Fibroblast of the aortic adventitia (primary cell): ENCODE results near the gene UBE2S. TPM values are rescaled to one million over a fixed set of nuclear protein-coding genes. Genes with fewer than 3 reads are reported as not detected.

Experiments used
- DNase-seq: peaks from one replicate; pipeline ENCODE4 v3.0.0-alpha.2; 2010; ENCODE audit warnings: low read depth
- H3K4me3 ChIP-seq: 2 replicates; pipeline ENCODE4 v1.5.1; 2011; ENCODE audit warnings: low read depth, mild to moderate bottlenecking, control low read depth, low read length, moderate library complexity
- total RNA-seq: library from RNA; depleted of rRNA; stranded (reverse); fragments of >200 nt; gene quantifications from 2 replicates; pipeline ENCODE4 v1.2.3, GENCODE V29; 2012; ENCODE audit warnings: low replicate concordance
- TF ChIP-seq, protein P1 (sequence below): IDR thresholded peaks from 2 replicates; pipeline ENCODE4 v1.5.1; 2011; ENCODE audit warnings: mild to moderate bottlenecking, low read length, control low read depth, inconsistent platforms; ENCODE audit not compliant: insufficient read depth

Gene UBE2S
- total RNA-seq, 1 donor = 65.4 TPM

DNA sequence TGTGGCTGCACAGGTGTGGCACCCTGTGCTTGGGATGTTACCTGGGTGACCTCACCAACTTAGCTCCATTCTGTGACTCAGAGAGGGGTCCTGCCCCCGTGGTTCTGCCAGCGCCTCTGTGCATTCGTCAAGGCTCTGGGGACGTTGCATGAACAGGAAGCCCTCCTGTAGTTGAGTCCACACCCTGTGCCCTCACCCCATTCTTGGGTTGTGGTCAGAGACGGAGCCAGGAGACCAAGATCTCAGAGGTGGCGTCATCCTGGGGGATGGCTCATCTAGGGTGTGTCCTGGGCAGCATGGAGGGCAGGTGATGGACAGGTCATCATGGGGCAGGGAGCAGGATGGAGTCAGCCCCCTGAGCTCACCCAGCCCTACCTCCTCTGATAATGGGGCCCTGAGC, 55.5 kb downstream of the UBE2S start:
- no peak for DNase-seq
- no peak overlapping the region for H3K4me3 ChIP-seq
- TF ChIP-seq, protein P1, sequence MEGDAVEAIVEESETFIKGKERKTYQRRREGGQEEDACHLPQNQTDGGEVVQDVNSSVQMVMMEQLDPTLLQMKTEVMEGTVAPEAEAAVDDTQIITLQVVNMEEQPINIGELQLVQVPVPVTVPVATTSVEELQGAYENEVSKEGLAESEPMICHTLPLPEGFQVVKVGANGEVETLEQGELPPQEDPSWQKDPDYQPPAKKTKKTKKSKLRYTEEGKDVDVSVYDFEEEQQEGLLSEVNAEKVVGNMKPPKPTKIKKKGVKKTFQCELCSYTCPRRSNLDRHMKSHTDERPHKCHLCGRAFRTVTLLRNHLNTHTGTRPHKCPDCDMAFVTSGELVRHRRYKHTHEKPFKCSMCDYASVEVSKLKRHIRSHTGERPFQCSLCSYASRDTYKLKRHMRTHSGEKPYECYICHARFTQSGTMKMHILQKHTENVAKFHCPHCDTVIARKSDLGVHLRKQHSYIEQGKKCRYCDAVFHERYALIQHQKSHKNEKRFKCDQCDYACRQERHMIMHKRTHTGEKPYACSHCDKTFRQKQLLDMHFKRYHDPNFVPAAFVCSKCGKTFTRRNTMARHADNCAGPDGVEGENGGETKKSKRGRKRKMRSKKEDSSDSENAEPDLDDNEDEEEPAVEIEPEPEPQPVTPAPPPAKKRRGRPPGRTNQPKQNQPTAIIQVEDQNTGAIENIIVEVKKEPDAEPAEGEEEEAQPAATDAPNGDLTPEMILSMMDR = no peak

DNA sequence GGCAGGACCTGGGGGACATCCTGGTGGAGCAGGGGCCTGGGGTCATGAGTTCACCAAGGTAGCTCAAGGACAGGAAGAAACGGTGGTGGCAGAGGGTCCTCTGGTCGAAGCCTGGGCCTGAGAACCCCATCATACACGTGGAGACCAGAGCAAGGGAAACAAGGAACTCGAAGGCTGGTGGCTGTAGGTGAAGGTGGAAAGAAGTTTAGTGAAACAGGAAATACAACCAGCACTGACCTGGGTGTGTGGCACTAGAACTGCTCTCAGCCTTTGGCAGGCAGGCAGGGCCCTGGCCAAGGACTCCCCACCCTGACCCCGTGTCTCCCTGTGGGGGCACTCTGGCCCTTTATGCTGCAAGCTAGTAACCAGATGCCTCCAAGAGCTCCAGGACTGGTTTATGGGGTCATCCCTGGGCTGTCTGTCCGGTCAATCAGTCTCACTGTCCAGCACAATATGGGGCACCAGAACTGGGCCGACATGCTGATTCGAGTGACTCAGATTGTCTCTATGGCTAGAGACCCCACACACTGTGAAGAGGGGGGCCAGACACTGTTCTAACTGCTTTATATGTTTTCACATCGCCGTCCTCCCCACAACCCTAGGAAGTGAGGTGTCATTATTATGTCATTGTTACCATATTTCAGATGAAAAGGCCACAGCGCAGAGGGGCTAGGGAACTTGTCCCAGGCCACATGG, 56.8 kb downstream of the UBE2S start:
- no peak overlapping the region for H3K4me3 ChIP-seq
- DNase-seq = no peak
- TF ChIP-seq, protein P1 = no peak

Other genes with a start within 250 kb of the UBE2S start
- gene DNAAF3, start 241.2 kb downstream of the UBE2S start, total RNA-seq = 0.33 and 1.5 TPM in 2 replicates
- gene SYT5, start 227.5 kb downstream of the UBE2S start, total RNA-seq = 0.45 TPM in 1 of 2 replicates, not detected in the other
- gene PTPRH, start 198.3 kb downstream of the UBE2S start, total RNA-seq = 6.5 and 7.8 TPM in 2 replicates
- 1.7 and 1.8 TPM in 2 replicates for gene TMEM86B, start 179.0 kb downstream of the UBE2S start, total RNA-seq
- gene PPP6R1, start 148.8 kb downstream of the UBE2S start, total RNA-seq = 39.0 and 41.5 TPM in 2 replicates
- 29.1 and 48.3 TPM in 2 replicates for gene HSPBP1, start 127.7 kb downstream of the UBE2S start, total RNA-seq
- 5.2 and 9.0 TPM in 2 replicates for gene BRSK1, start 123.8 kb downstream of the UBE2S start, total RNA-seq
- not detected in 2 replicates for gene TMEM150B, start 82.4 kb downstream of the UBE2S start, total RNA-seq
- gene KMT5C, start 67.9 kb downstream of the UBE2S start, total RNA-seq = 6.7 and 22.2 TPM in 2 replicates
- gene COX6B2, start 53.1 kb downstream of the UBE2S start, total RNA-seq = not detected in 2 replicates
- gene GARIN5B, start 44.5 kb downstream of the UBE2S start, total RNA-seq = not detected in 2 replicates
- 1.6 and 2.2 TPM in 2 replicates for gene IL11, start 37.3 kb downstream of the UBE2S start, total RNA-seq
- gene TMEM190, start 31.0 kb downstream of the UBE2S start, total RNA-seq = not detected in 2 replicates
- not detected in 2 replicates for gene TMEM238, start 23.5 kb downstream of the UBE2S start, total RNA-seq
- gene RPL28, start 21.9 kb downstream of the UBE2S start, total RNA-seq = 88.6 and 829 TPM in 2 replicates
- not detected in 2 replicates for gene SHISA7, start 35.5 kb upstream of the UBE2S start, total RNA-seq
- gene ISOC2, start 53.9 kb upstream of the UBE2S start, total RNA-seq = 24.4 and 41.3 TPM in 2 replicates
- not detected in 2 replicates for gene C19orf85, start 57.0 kb upstream of the UBE2S start, total RNA-seq
- 0.33 and 3.8 TPM in 2 replicates for gene ZNF628, start 68.8 kb upstream of the UBE2S start, total RNA-seq
- 8.3 and 17.5 TPM in 2 replicates for gene NAT14, start 77.4 kb upstream of the UBE2S start, total RNA-seq
- gene SSC5D, start 80.6 kb upstream of the UBE2S start, total RNA-seq = 10.7 and 18.7 TPM in 2 replicates
- gene SBK2, start 129.3 kb upstream of the UBE2S start, total RNA-seq = not detected in 2 replicates
- 0.25 TPM in 1 of 2 replicates, not detected in the other for gene SBK3, start 137.8 kb upstream of the UBE2S start, total RNA-seq
- 4.4 and 7.9 TPM in 2 replicates for gene ZNF579, start 173.1 kb upstream of the UBE2S start, total RNA-seq
- gene FIZ1, start 191.7 kb upstream of the UBE2S start, total RNA-seq = 3.5 and 4.7 TPM in 2 replicates
- 1.7 and 10.8 TPM in 2 replicates for gene ZNF524, start 192.5 kb upstream of the UBE2S start, total RNA-seq
- 0.08 and 1.5 TPM in 2 replicates for gene ZNF865, start 197.9 kb upstream of the UBE2S start, total RNA-seq
- 2.8 and 4.8 TPM in 2 replicates for gene ZNF784, start 216.8 kb upstream of the UBE2S start, total RNA-seq
- gene ZNF580, start 233.2 kb upstream of the UBE2S start, total RNA-seq = 6.3 and 10.0 TPM in 2 replicates
- 13.9 and 41.5 TPM in 2 replicates for gene ZNF581, start 235.9 kb upstream of the UBE2S start, total RNA-seq
- 8.5 and 16.0 TPM in 2 replicates for gene CCDC106, start 240.4 kb upstream of the UBE2S start, total RNA-seq
- 69.5 and 71.4 TPM in 2 replicates for gene U2AF2, start 247.2 kb upstream of the UBE2S start, total RNA-seq